ENCODE results near the gene ZNF12.
"Not testable (repeated sequence)": the region's sequence is repeated elsewhere in the genome, so short reads cannot be mapped to it uniquely, and the experiment has no call there.

ZNF12 gene

GRCh38 chr7:6691609-6692106 is 15.1 kb downstream of the ZNF12 start:
- DNase-seq, result no peak

GRCh38 chr7:6691103-6691502 is 15.6 kb downstream of the ZNF12 start:
- DNase-seq, result no peak

GRCh38 chr7:6680146-6680545 is 26.6 kb downstream of the ZNF12 start:
- no peak for DNase-seq

- no peak for DNase-seq
Observed at GRCh38 chr7:6675807-6676405, 30.8 kb downstream of the ZNF12 start.

- DNase-seq, result not testable (repeated sequence)
Observed at GRCh38 chr7:6670851-6671250, 35.9 kb downstream of the ZNF12 start.

- no peak for DNase-seq
Observed at GRCh38 chr7:6658618-6659345, 48.0 kb downstream of the ZNF12 start.

GRCh38 chr7:6656413-6656812 is 50.3 kb downstream of the ZNF12 start:
- no peak for DNase-seq

GRCh38 chr7:6655636-6656385 is 50.9 kb downstream of the ZNF12 start:
- no peak for DNase-seq

GRCh38 chr7:6654842-6655610 is 51.7 kb downstream of the ZNF12 start:
- DNase-seq, result no peak

GRCh38 chr7:6654113-6654841 is 52.5 kb downstream of the ZNF12 start:
- DNase-seq, result no peak

- DNase-seq, result no peak
Observed at GRCh38 chr7:6653071-6654003, 53.4 kb downstream of the ZNF12 start.

GRCh38 chr7:6652446-6653011 is 54.2 kb downstream of the ZNF12 start:
- DNase-seq, result no peak

GRCh38 chr7:6651851-6652445 is 54.8 kb downstream of the ZNF12 start:
- DNase-seq, result no peak

- no peak for DNase-seq
Observed at GRCh38 chr7:6650521-6651011, 56.2 kb downstream of the ZNF12 start.

- DNase-seq, result no peak
Observed at GRCh38 chr7:6650086-6650485, 56.7 kb downstream of the ZNF12 start.

GRCh38 chr7:6649241-6649961 is 57.3 kb downstream of the ZNF12 start:
- DNase-seq, result no peak

- DNase-seq, result no peak
Observed at GRCh38 chr7:6648815-6649104, 58.0 kb downstream of the ZNF12 start.

- no peak for DNase-seq
Observed at GRCh38 chr7:6648066-6648814, 58.5 kb downstream of the ZNF12 start.
